Measurements from ENCODE around the gene KIAA0232.
"Not testable (repeated sequence)": the region's sequence is repeated elsewhere in the genome, so short reads cannot be mapped to it uniquely, and the experiment has no call there.

KIAA0232 gene

GRCh38 chr4:6889101-6889735 lies 106.7 kb downstream of the KIAA0232 start:
- Histone ChIP-seq H3K4me3 (ENCODE audit: low read depth, low read length) (no peak overlapping the region), H3K27me3 (ENCODE audit: control insufficient read depth, insufficient read depth, low read length) (no peaks in the 10 kb centered on the region), H3K27ac (ENCODE audit: low read depth, low read length) (no peak overlapping the region)

GRCh38 chr4:6889736-6890324 lies 107.3 kb downstream of the KIAA0232 start:
- H3K9ac ChIP-seq (ENCODE audit: low read length): no peak overlapping the region
- H3K9me3 ChIP-seq (ENCODE audit: control insufficient read depth, insufficient read depth, low read depth, low read length): peaks cover 14% of the 10 kb centered on the region
- no peaks in the 10 kb centered on the region for H3K27me3 ChIP-seq (ENCODE audit: control insufficient read depth, insufficient read depth, low read length)
- no peaks in the 10 kb centered on the region for H3K36me3 ChIP-seq (ENCODE audit: control insufficient read depth, insufficient read depth, low read length)
- peaks cover 16% of the 10 kb centered on the region for H3K4me1 ChIP-seq (ENCODE audit: control insufficient read depth, insufficient read depth, low read length)
- no peak overlapping the region for H3K27ac ChIP-seq (ENCODE audit: low read depth, low read length)
- no peak overlapping the region for H3K4me3 ChIP-seq (ENCODE audit: low read depth, low read length)

More at GRCh38 chr4:6889101-6889735, 106.7 kb downstream of the KIAA0232 start:
- peaks cover 22% of the 10 kb centered on the region for H3K4me1 ChIP-seq (ENCODE audit: control insufficient read depth, insufficient read depth, low read length)
- H3K9ac ChIP-seq (ENCODE audit: low read length): no peak overlapping the region
- H3K36me3 ChIP-seq (ENCODE audit: control insufficient read depth, insufficient read depth, low read length): no peaks in the 10 kb centered on the region; the same call in 1 of the 2 replicates
- peaks cover 14% of the 10 kb centered on the region for H3K9me3 ChIP-seq (ENCODE audit: control insufficient read depth, insufficient read depth, low read depth, low read length)

- no peak overlapping the region for H3K9ac ChIP-seq (ENCODE audit: low read length)
- H3K9me3 ChIP-seq (ENCODE audit: control insufficient read depth, insufficient read depth, low read depth, low read length): peaks cover 14% of the 10 kb centered on the region
- peaks cover 15% of the 10 kb centered on the region for H3K4me1 ChIP-seq (ENCODE audit: control insufficient read depth, insufficient read depth, low read length)
- H3K36me3 ChIP-seq (ENCODE audit: control insufficient read depth, insufficient read depth, low read length): no peaks in the 10 kb centered on the region
- no peak overlapping the region for H3K27ac ChIP-seq (ENCODE audit: low read depth, low read length)
- H3K27me3 ChIP-seq (ENCODE audit: control insufficient read depth, insufficient read depth, low read length): no peaks in the 10 kb centered on the region
- no peak overlapping the region for H3K4me3 ChIP-seq (ENCODE audit: low read depth, low read length)
These were observed 107.8 kb downstream of the KIAA0232 start for GRCh38 chr4:6890358-6890757.

GRCh38 chr4:6890971-6891370 lies 108.4 kb downstream of the KIAA0232 start:
- H3K4me3 ChIP-seq (ENCODE audit: low read depth, low read length); H3K9ac ChIP-seq (ENCODE audit: low read length): not testable (repeated sequence)
- peaks cover 15% of the 10 kb centered on the region for H3K4me1 ChIP-seq (ENCODE audit: control insufficient read depth, insufficient read depth, low read length)

GRCh38 chr4:6891436-6892170 lies 109.1 kb downstream of the KIAA0232 start:
- Histone ChIP-seq H3K9ac (ENCODE audit: low read length) (no peak overlapping the region), H3K36me3 (ENCODE audit: control insufficient read depth, insufficient read depth, low read length) (no peaks in the 10 kb centered on the region), H3K4me3 (ENCODE audit: low read depth, low read length) (no peak overlapping the region), H3K27ac (ENCODE audit: low read depth, low read length) (no peak overlapping the region), H3K4me1 (ENCODE audit: control insufficient read depth, insufficient read depth, low read length) (peaks cover 11% of the 10 kb centered on the region), H3K27me3 (ENCODE audit: control insufficient read depth, insufficient read depth, low read length) (no peaks in the 10 kb centered on the region), H3K9me3 (ENCODE audit: control insufficient read depth, insufficient read depth, low read depth, low read length) (peaks cover 14% of the 10 kb centered on the region)

More at GRCh38 chr4:6890971-6891370, 108.4 kb downstream of the KIAA0232 start:
- not testable (repeated sequence) for H3K36me3 ChIP-seq (ENCODE audit: control insufficient read depth, insufficient read depth, low read length); H3K27ac ChIP-seq (ENCODE audit: low read depth, low read length); H3K27me3 ChIP-seq (ENCODE audit: control insufficient read depth, insufficient read depth, low read length)
- H3K9me3 ChIP-seq (ENCODE audit: control insufficient read depth, insufficient read depth, low read depth, low read length): peaks cover 14% of the 10 kb centered on the region

- H3K27me3 ChIP-seq (ENCODE audit: control insufficient read depth, insufficient read depth, low read length): no peaks in the 10 kb centered on the region
- H3K9ac ChIP-seq (ENCODE audit: low read length): no peak overlapping the region
- H3K9me3 ChIP-seq (ENCODE audit: control insufficient read depth, insufficient read depth, low read depth, low read length): peaks cover 13% of the 10 kb centered on the region
- H3K27ac ChIP-seq (ENCODE audit: low read depth, low read length): no peak overlapping the region
- H3K4me1 ChIP-seq (ENCODE audit: control insufficient read depth, insufficient read depth, low read length): peaks cover 11% of the 10 kb centered on the region
- H3K4me3 ChIP-seq (ENCODE audit: low read depth, low read length): no peak overlapping the region
- no peaks in the 10 kb centered on the region for H3K36me3 ChIP-seq (ENCODE audit: control insufficient read depth, insufficient read depth, low read length)
These were observed 109.8 kb downstream of the KIAA0232 start for GRCh38 chr4:6892190-6892908.

- no peak overlapping the region for H3K9ac ChIP-seq (ENCODE audit: low read length)
- H3K27ac ChIP-seq (ENCODE audit: low read depth, low read length): no peak overlapping the region
- no peak overlapping the region for H3K4me3 ChIP-seq (ENCODE audit: low read depth, low read length)
- peaks cover 12% of the 10 kb centered on the region for H3K9me3 ChIP-seq (ENCODE audit: control insufficient read depth, insufficient read depth, low read depth, low read length)
- H3K4me1 ChIP-seq (ENCODE audit: control insufficient read depth, insufficient read depth, low read length): peaks cover 11% of the 10 kb centered on the region
- H3K36me3 ChIP-seq (ENCODE audit: control insufficient read depth, insufficient read depth, low read length): no peaks in the 10 kb centered on the region
- H3K27me3 ChIP-seq (ENCODE audit: control insufficient read depth, insufficient read depth, low read length): no peaks in the 10 kb centered on the region
These were observed 110.3 kb downstream of the KIAA0232 start for GRCh38 chr4:6892909-6893202.

GRCh38 chr4:6893449-6894085 lies 111.0 kb downstream of the KIAA0232 start:
- Histone ChIP-seq H3K9me3 (ENCODE audit: control insufficient read depth, insufficient read depth, low read depth, low read length) (peaks cover 12% of the 10 kb centered on the region), H3K27me3 (ENCODE audit: control insufficient read depth, insufficient read depth, low read length) (no peaks in the 10 kb centered on the region), H3K4me3 (ENCODE audit: low read depth, low read length) (no peak overlapping the region), H3K27ac (ENCODE audit: low read depth, low read length) (no peak overlapping the region), H3K4me1 (ENCODE audit: control insufficient read depth, insufficient read depth, low read length) (peaks cover 8% of the 10 kb centered on the region), H3K36me3 (ENCODE audit: control insufficient read depth, insufficient read depth, low read length) (no peaks in the 10 kb centered on the region), H3K9ac (ENCODE audit: low read length) (no peak overlapping the region)

GRCh38 chr4:6894086-6894478 lies 111.6 kb downstream of the KIAA0232 start:
- Histone ChIP-seq H3K4me1 (ENCODE audit: control insufficient read depth, insufficient read depth, low read length) (peaks cover 8% of the 10 kb centered on the region), H3K36me3 (ENCODE audit: control insufficient read depth, insufficient read depth, low read length) (no peaks in the 10 kb centered on the region)

GRCh38 chr4:6894528-6895498 lies 112.3 kb downstream of the KIAA0232 start:
- Histone ChIP-seq H3K27ac (ENCODE audit: low read depth, low read length) (no peak overlapping the region), H3K4me3 (ENCODE audit: low read depth, low read length) (no peak overlapping the region), H3K9ac (ENCODE audit: low read length) (no peak overlapping the region), H3K36me3 (ENCODE audit: control insufficient read depth, insufficient read depth, low read length) (no peaks in the 10 kb centered on the region), H3K9me3 (ENCODE audit: control insufficient read depth, insufficient read depth, low read depth, low read length) (peaks cover 9% of the 10 kb centered on the region), H3K4me1 (ENCODE audit: control insufficient read depth, insufficient read depth, low read length) (peaks cover 8% of the 10 kb centered on the region), H3K27me3 (ENCODE audit: control insufficient read depth, insufficient read depth, low read length) (no peaks in the 10 kb centered on the region)

More at GRCh38 chr4:6894086-6894478, 111.6 kb downstream of the KIAA0232 start:
- H3K9ac ChIP-seq (ENCODE audit: low read length): no peak overlapping the region
- H3K9me3 ChIP-seq (ENCODE audit: control insufficient read depth, insufficient read depth, low read depth, low read length): peaks cover 12% of the 10 kb centered on the region
- no peak overlapping the region for H3K27ac ChIP-seq (ENCODE audit: low read depth, low read length)
- no peak overlapping the region for H3K4me3 ChIP-seq (ENCODE audit: low read depth, low read length)
- H3K27me3 ChIP-seq (ENCODE audit: control insufficient read depth, insufficient read depth, low read length): no peaks in the 10 kb centered on the region
